Stimulated activated naive CD8-positive, alpha-beta T cell treated with anti-CD3 and anti-CD28 coated beads, Interleukin-15, amount 100 ng/mL, for 72 hours (primary cell): ENCODE results near the gene SHFL.

Source experiments
- ATAC-seq: fragments of 150-1000 bp; cut with Tn5 transposase; 2 replicates; pipeline ENCODE4 v1.10.0; 2021; ENCODE audit warnings: mild to moderate bottlenecking, moderate library complexity
- DNase-seq, 2 donors: peaks; one replicate each; pipeline ENCODE4 v3.0.0; 2021 to 2022
- H3K27ac Mint-ChIP-seq, 2 donors: one replicate each; pipeline ENCODE4 v1.8.0; 2022; ENCODE audit warnings: mild to moderate bottlenecking in 2 of 2, mixed read lengths in 2 of 2, moderate library complexity in 2 of 2
- H3K27me3 Mint-ChIP-seq: one replicate; pipeline ENCODE4 v1.8.0; 2022; ENCODE audit warnings: mixed read lengths
- H3K4me1 Mint-ChIP-seq: one replicate; pipeline ENCODE4 v1.8.0; 2022; ENCODE audit warnings: mild to moderate bottlenecking, mixed read lengths
- H3K4me3 Mint-ChIP-seq, 2 donors: one replicate each; pipeline ENCODE4 v1.8.0; 2022; ENCODE audit warnings: mild to moderate bottlenecking in 2 of 2, mixed read lengths in 2 of 2, moderate library complexity in 1 of 2
- H3K9me3 Mint-ChIP-seq, 2 donors: one replicate each; pipeline ENCODE4 v1.8.0; 2022; ENCODE audit warnings: mixed read lengths in 2 of 2

Gene SHFL

DNA sequence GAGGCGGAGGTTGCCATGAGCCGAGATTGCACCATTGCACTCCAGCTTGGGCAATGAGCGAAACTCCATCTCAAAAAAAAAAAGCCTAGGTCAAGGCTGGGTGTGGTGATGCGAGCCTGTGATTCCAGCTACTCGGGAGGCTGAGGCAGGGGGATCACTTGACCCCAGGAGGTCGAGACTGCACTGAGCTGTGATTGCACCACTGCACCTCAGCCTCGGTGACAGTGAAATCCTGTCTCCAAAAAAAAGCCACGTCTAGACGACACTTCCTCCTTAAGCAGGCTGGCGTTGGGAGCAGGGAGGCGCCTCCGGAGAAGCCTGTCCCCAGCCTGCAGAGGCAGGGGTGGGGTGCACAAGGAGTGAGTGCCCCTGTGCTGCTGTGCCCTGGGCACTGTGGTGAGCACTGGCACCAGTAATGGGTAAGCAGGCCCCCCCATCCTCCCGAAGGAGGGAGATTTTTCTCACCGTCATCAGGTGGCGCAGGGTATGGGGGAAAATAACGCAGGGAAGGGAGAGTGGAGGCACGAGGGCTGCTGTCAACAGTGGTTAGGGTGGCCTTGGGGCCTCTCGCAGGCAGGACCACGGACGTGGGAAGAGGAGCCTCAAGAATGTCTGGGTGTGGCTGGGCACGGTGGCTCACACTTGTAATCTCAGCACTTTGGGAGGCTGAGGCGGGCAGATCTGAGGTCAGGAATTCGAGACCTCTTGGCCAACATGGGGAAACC, 26.1 kb downstream of the SHFL start:
- Mint-ChIP-seq H3K4me1 (peaks cover 96% of the 10 kb centered on the region), H3K27me3 (no peaks in the 10 kb centered on the region), H3K9me3 (no peaks in the 10 kb centered on the region), H3K27ac (peak overlapping the region; percentile 92 to 97), H3K4me3 (peak overlapping the region; percentile 59 to 87)
- peak; percentile 73 for ATAC-seq
- DNase-seq = peak; percentile 57 to 76

GRCh38 chr19:10112895-10113591, 26.9 kb downstream of the SHFL start:
- Mint-ChIP-seq H3K4me1 (peaks cover 94% of the 10 kb centered on the region), H3K4me3 (peak overlapping the region; percentile 59 to 87), H3K27ac (peak overlapping the region; percentile 75 to 84), H3K27me3 (no peaks in the 10 kb centered on the region), H3K9me3 (no peaks in the 10 kb centered on the region)
- ATAC-seq = peak; percentile 55
- peak; percentile 60 to 66 for DNase-seq

- peak overlapping the region in 1 of 2 donors; percentile 84 for H3K27ac Mint-ChIP-seq
- DNase-seq = no peak
- no peaks in the 10 kb centered on the region for H3K9me3 Mint-ChIP-seq
- no peak for ATAC-seq
- peak overlapping the region in 1 of 2 donors; percentile 62 for H3K4me3 Mint-ChIP-seq
- H3K4me1 Mint-ChIP-seq = peaks cover 94% of the 10 kb centered on the region
- no peaks in the 10 kb centered on the region for H3K27me3 Mint-ChIP-seq
Observed at GRCh38 chr19:10113592-10113963, 27.5 kb downstream of the SHFL start.

GRCh38 chr19:10113964-10114650, 28.0 kb downstream of the SHFL start:
- Mint-ChIP-seq H3K4me3 (peak overlapping the region in 1 of 2 donors; percentile 62), H3K4me1 (peaks cover 95% of the 10 kb centered on the region), H3K9me3 (no peaks in the 10 kb centered on the region), H3K27ac (peak overlapping the region in 1 of 2 donors; percentile 95), H3K27me3 (no peaks in the 10 kb centered on the region)
- ATAC-seq = no peak
- DNase-seq = no peak

DNA sequence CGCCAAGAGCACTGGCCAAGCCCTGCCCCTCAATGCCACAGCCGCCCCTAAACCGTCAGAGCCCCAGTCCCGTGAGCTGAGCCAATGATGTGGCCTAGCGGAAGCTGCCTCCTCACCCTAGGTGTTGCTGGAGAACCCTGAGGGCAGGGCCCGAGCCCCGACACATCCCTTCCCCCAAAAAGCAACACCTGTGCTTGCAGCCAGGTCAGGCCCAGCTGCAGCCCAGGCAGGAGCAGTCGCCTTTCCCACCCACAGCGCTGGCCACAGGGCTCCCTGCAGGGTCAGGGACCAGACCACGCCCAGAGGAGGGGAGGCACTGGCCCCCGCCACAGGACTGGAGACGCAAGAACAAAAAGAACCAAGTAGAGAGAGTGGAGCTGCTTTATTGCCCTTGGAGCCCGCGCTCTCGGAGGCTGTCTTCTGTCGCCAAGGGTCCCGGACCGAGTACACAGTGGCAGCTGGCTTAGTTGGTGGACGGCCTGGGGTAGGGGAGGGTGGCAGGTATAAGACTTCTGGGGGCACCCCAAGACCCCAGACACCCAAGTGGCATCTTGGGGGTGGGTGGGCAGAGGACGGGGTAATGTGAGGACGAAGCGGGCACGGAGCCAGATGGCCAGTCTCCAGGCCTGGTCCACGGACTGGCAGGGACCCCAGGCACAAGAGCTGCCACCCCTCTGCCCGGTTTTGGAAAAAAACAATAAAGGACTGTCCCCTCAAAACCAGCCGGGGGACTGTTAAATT, 28.7 kb downstream of the SHFL start:
- Mint-ChIP-seq H3K4me1 (peaks cover 93% of the 10 kb centered on the region), H3K9me3 (no peaks in the 10 kb centered on the region)

DNA sequence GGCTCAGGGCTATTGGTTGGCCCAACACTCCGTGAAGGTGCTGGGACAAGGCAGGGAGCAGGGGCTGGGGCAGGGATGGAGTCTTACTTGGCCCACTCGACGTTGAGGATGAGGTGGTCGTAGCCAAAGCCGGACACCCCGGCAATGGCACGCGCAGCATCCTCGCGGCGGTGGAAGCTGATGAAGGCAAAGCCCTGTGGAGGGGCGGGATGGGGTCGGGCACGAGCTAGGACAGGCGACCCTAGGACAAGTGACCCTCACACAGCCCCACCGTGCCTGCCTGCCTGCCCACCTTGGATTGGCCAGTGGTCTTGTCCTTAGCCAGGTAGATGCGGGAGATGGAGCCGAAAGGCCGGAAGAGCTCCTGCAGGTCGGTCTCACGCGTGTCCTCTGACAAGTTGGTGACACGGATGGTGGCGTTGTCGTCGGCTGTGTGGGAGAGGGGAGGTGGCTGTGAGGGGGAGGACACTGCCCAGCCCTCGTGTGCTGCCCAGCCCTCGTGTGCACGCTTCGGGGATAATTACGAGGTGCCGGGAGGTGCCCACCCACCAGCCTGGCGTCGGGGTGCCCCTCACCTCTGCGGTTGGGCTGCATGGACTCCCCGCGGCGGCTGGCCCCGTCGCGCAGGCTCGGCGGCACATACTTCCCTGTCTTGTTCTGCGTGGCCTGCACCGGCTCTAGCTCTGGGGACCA, 29.4 kb downstream of the SHFL start:
- no peaks in the 10 kb centered on the region for H3K9me3 Mint-ChIP-seq
- no peak overlapping the region for H3K4me3 Mint-ChIP-seq
- H3K4me1 Mint-ChIP-seq = peaks cover 89% of the 10 kb centered on the region
- peak overlapping the region in 1 of 2 donors; percentile 93 for H3K27ac Mint-ChIP-seq
- DNase-seq = no peak
- no peak for ATAC-seq
- no peaks in the 10 kb centered on the region for H3K27me3 Mint-ChIP-seq

More for the DNA sequence above, 28.7 kb downstream of the SHFL start:
- no peak for DNase-seq
- Mint-ChIP-seq H3K4me3 (no peak overlapping the region), H3K27me3 (no peaks in the 10 kb centered on the region), H3K27ac (peak overlapping the region in 1 of 2 donors; percentile 95)
- no peak for ATAC-seq

- H3K4me1 Mint-ChIP-seq = peaks cover 82% of the 10 kb centered on the region
- H3K27me3 Mint-ChIP-seq = no peaks in the 10 kb centered on the region
- H3K9me3 Mint-ChIP-seq = no peaks in the 10 kb centered on the region
- ATAC-seq (no peak), DNase-seq (no peak)
- H3K4me3 Mint-ChIP-seq = peak overlapping the region in 1 of 2 donors; percentile 11
- H3K27ac Mint-ChIP-seq = peak overlapping the region; percentile 28 to 93
Observed at GRCh38 chr19:10116085-10116865, 30.2 kb downstream of the SHFL start.

DNA sequence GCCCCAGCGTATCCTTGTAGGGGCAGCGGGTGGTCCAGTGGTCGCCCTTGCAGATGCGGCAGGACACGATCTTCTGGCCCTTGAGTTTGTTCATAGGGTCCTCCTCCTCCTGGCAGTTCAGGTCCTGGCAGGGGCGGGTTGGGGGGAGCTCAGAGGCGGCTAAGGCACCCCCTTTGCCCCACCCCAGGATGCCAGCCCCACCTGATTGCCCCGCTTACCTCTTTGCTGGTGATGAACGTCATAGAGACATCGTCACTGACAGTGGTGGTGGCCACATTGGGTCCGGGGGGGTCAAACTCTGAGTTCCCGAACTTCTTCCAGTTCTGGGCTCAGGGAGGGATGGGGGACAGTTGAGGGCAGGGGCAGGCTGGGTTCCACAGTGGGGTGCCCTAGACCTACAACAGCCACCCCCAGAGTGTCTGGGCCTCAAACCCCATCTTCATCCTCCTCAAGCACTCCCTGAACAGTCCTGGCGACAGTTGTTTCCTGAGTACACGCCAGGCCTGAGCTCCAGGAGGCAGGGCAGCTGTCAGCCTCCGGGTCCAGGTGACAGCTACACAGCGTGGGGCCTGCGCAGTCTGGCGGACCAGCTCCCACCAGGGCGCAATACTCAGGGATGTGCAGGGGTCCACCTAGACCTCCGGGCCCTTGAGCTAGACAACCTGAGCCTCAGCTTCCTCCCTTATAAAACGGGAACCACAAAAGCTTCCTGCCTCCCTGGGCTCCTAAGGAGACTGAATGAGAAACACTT, 30.9 kb downstream of the SHFL start:
- DNase-seq = no peak
- H3K4me3 Mint-ChIP-seq = no peak overlapping the region
- no peak for ATAC-seq
- H3K4me1 Mint-ChIP-seq = peaks cover 74% of the 10 kb centered on the region
- H3K27ac Mint-ChIP-seq = peak overlapping the region in 1 of 2 donors; percentile 85
- no peaks in the 10 kb centered on the region for H3K9me3 Mint-ChIP-seq
- H3K27me3 Mint-ChIP-seq = no peaks in the 10 kb centered on the region

GRCh38 chr19:10118960-10119359, 32.8 kb downstream of the SHFL start:
- Mint-ChIP-seq H3K27ac (peak overlapping the region; percentile 84 to 97), H3K9me3 (no peaks in the 10 kb centered on the region), H3K4me1 (peaks cover 55% of the 10 kb centered on the region), H3K27me3 (no peaks in the 10 kb centered on the region), H3K4me3 (peak overlapping the region; percentile 95 to 99)
- ATAC-seq = no peak
- no peak for DNase-seq

DNA sequence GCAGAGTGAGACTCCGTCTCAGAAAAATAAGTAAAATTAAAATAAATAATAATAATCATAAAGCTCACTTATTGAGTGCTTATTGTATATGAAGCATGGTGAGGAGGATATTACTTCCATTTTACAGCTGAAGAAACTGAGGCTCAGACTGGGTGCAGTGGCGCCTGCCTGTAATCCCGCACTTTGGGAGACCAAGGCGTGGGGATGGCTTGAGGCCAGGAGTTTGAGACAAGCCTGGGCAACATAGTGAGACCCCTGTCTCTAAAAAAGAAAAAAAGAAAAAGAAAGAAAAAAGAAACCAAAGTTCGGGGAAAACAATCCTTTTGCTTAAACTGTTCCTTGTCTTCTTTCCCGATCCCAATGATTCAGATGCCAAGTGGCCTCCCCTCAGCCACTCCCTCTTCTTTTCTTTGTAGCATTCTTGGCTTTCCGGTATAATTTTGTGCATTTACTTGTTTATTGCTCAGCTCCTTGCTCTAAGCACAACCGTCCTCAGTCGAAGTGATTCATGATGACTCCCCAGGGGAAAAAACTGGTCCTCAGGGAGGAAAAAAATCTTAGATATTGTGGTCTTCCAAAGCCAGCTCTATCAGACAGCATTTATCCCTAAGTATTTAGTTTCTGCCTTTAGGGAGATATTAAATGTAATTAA, 34.5 kb downstream of the SHFL start:
- Mint-ChIP-seq H3K27me3 (no peaks in the 10 kb centered on the region), H3K27ac (peak overlapping the region in 1 of 2 donors; percentile 97), H3K4me3 (no peak overlapping the region), H3K4me1 (peaks cover 41% of the 10 kb centered on the region), H3K9me3 (no peaks in the 10 kb centered on the region)
- no peak for ATAC-seq
- no peak for DNase-seq

DNA sequence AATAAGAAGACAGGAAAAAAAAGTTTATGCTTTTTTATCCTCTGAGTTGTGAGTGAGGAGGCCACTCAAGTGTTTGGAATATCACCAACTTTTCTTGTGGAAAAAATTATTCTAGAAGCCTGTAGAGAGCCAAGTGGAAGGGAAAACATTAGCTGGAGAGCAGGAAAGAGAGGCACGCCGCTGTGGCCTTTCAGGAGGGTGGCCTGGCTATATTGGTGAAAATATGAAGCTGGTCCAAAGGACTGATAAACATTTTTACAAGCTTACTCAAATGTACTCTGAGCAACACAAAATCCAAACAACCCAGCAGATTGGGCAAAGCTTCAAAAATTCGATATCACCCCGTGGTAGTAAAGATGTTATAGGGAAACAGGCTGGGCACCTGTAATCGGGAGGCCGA, 35.9 kb downstream of the SHFL start:
- DNase-seq = no peak
- H3K27ac Mint-ChIP-seq = no peak overlapping the region
- H3K4me3 Mint-ChIP-seq = no peak overlapping the region
- H3K27me3 Mint-ChIP-seq = no peaks in the 10 kb centered on the region
- H3K4me1 Mint-ChIP-seq = peaks cover 27% of the 10 kb centered on the region
- no peak for ATAC-seq
- H3K9me3 Mint-ChIP-seq = no peaks in the 10 kb centered on the region

GRCh38 chr19:10124429-10124828, 38.3 kb downstream of the SHFL start:
- Mint-ChIP-seq H3K27me3 (no peaks in the 10 kb centered on the region), H3K9me3 (no peaks in the 10 kb centered on the region), H3K27ac (peak overlapping the region in 1 of 2 donors; percentile 48), H3K4me1 (peaks cover 7% of the 10 kb centered on the region), H3K4me3 (no peak overlapping the region)
- ATAC-seq (no peak), DNase-seq (no peak)

- Mint-ChIP-seq H3K27ac (peak overlapping the region in 1 of 2 donors; percentile 62), H3K4me3 (no peak overlapping the region)
- no peak for ATAC-seq
Observed at GRCh38 chr19:10126213-10126639, 40.1 kb downstream of the SHFL start.

More at GRCh38 chr19:10126213-10126639, 40.1 kb downstream of the SHFL start:
- Mint-ChIP-seq H3K4me1 (no peaks in the 10 kb centered on the region), H3K9me3 (no peaks in the 10 kb centered on the region), H3K27me3 (no peaks in the 10 kb centered on the region)
- DNase-seq = no peak
